Bronchial smooth muscle cell (primary cell): ENCODE results near the gene NEK10. TPM values are rescaled to one million over a fixed set of nuclear protein-coding genes. Genes with fewer than 3 reads are reported as not detected.

ENCODE experiments used
- total RNA-seq: library from RNA; depleted of rRNA; stranded (reverse); fragments of >200 nt; gene quantifications from 2 replicates; pipeline ENCODE4 v1.2.1, GENCODE V29; 2014

The NEK10 gene, protein sequence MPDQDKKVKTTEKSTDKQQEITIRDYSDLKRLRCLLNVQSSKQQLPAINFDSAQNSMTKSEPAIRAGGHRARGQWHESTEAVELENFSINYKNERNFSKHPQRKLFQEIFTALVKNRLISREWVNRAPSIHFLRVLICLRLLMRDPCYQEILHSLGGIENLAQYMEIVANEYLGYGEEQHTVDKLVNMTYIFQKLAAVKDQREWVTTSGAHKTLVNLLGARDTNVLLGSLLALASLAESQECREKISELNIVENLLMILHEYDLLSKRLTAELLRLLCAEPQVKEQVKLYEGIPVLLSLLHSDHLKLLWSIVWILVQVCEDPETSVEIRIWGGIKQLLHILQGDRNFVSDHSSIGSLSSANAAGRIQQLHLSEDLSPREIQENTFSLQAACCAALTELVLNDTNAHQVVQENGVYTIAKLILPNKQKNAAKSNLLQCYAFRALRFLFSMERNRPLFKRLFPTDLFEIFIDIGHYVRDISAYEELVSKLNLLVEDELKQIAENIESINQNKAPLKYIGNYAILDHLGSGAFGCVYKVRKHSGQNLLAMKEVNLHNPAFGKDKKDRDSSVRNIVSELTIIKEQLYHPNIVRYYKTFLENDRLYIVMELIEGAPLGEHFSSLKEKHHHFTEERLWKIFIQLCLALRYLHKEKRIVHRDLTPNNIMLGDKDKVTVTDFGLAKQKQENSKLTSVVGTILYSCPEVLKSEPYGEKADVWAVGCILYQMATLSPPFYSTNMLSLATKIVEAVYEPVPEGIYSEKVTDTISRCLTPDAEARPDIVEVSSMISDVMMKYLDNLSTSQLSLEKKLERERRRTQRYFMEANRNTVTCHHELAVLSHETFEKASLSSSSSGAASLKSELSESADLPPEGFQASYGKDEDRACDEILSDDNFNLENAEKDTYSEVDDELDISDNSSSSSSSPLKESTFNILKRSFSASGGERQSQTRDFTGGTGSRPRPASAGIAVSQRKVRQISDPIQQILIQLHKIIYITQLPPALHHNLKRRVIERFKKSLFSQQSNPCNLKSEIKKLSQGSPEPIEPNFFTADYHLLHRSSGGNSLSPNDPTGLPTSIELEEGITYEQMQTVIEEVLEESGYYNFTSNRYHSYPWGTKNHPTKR
- 16.7 and 41.3 TPM in 2 replicates for total RNA-seq

DNA sequence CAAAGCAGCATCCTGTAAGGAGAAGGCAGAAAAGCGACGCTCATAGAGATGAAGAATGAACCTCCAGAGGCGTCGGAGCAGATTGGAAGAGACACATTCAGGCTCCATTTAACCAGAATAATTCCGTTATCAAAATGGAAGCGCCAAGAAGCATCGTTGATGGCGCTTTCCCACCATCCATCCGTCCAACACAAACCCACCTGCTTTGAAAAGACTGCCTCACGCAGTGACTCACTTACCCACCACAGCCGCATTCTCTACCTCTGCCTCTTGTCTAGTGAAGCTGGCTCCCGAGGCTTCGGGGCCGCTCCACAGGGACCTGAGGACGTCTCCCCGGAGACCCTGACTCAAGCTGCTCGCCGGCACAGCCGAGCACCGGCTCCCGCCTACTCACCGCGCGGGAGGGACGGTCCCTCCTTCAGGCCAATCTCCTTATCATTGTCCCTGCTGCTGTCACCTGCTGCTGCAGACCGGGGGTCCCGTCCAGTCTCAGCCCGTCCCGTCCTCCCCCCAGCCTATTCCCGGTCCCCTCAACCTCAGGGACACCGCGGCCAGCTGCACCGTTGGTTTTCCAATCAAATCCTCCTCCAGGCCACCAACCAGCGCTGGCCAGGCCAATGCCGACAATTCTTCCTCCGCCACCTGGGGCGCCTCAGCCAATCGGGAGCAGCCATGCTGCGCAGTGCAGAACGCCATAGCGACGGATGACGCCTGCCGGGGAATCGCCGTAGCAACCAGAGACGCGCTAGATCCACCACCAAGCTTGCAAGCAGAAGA, at the start of gene NEK10:
TSS of gene NEK10 (minus strand) at position 553 of the 777 bp plus-strand sequence. CDS start 16,501 bp downstream, outside the sequence.

Other genes with a start within 250 kb of the NEK10 start
- gene SLC4A7, start 115.0 kb upstream of the NEK10 start, total RNA-seq: 141 and 256 TPM in 2 replicates